CMK (cell line): ENCODE measurements around the gene ZDHHC18.
A peak's percentile ranks its signal among the peaks of the same experiment; 100 is the strongest.

ENCODE experiments used
- DNase-seq: peaks from one replicate; pipeline ENCODE4 v3.0.0-alpha.2; 2010; ENCODE audit warnings: low read depth

ZDHHC18 gene, protein sequence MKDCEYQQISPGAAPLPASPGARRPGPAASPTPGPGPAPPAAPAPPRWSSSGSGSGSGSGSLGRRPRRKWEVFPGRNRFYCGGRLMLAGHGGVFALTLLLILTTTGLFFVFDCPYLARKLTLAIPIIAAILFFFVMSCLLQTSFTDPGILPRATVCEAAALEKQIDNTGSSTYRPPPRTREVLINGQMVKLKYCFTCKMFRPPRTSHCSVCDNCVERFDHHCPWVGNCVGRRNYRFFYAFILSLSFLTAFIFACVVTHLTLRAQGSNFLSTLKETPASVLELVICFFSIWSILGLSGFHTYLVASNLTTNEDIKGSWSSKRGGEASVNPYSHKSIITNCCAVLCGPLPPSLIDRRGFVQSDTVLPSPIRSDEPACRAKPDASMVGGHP

DNA sequence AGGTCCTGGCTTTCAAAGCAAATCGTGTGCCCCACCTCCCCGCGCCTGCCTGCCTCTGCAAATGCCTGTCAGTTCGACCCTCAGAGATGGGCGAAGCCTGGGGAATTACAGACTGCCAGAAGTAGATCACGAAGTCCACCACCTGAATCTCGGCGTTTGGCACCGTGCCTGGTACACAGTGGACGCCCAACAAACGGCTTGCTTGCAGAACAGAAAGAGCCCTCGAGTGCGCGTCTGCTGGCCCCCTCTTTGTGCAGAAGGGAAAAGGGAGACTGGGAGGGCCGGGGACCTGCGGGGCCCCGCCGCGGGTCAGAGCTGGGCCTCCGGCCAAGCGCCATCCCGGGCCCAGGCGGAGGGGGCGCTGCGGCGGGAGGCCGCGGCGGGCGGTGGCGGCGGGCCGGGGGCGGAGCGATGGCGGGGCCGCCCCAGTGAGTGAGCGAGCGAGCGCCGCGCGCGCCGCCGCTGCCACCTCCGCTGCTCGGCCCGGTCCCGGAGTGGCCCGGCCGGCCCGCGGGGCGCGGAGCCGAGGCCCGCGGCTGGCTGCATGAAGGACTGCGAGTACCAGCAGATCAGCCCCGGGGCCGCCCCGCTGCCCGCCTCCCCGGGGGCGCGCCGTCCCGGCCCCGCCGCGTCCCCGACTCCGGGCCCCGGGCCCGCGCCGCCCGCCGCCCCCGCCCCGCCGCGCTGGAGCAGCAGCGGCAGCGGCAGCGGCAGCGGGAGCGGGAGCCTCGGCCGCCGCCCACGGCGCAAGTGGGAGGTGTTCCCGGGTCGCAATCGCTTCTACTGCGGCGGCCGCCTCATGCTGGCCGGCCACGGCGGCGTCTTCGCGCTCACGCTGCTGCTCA lies at the start of gene ZDHHC18:
TSS of gene ZDHHC18 (plus strand) at position 428 of the 845 bp plus-strand sequence. CDS start at position 545, 117 bp downstream.
- no peak for DNase-seq

DNA sequence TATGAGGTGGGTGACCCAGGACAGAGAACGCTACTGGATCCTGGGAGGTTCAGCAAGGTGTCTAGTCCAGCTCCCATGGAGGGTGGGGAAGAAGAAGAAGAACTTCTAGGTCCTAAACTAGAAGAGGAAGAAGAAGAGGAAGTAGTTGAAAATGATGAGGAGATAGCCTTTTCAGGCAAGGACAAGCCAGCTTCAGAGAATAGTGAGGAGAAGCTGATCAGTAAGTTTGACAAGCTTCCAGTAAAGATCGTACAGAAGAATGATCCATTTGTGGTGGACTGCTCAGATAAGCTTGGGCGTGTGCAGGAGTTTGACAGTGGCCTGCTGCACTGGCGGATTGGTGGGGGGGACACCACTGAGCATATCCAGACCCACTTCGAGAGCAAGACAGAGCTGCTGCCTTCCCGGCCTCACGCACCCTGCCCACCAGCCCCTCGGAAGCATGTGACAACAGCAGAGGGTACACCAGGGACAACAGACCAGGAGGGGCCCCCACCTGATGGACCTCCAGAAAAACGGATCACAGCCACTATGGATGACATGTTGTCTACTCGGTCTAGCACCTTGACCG lies 47.3 kb upstream of the ZDHHC18 start:
- DNase-seq = peak; percentile 66

DNA sequence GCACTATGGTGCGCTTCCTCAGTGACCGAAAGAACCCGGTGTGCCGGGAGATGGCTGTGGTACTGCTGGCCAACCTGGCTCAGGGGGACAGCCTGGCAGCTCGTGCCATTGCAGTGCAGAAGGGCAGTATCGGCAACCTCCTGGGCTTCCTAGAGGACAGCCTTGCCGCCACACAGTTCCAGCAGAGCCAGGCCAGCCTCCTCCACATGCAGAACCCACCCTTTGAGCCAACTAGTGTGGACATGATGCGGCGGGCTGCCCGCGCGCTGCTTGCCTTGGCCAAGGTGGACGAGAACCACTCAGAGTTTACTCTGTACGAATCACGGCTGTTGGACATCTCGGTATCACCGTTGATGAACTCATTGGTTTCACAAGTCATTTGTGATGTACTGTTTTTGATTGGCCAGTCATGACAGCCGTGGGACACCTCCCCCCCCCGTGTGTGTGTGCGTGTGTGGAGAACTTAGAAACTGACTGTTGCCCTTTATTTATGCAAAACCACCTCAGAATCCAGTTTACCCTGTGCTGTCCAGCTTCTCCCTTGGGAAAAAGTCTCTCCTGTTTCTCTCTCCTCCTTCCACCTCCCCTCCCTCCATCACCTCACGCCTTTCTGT lies 46.0 kb upstream of the ZDHHC18 start:
- no peak for DNase-seq

DNA sequence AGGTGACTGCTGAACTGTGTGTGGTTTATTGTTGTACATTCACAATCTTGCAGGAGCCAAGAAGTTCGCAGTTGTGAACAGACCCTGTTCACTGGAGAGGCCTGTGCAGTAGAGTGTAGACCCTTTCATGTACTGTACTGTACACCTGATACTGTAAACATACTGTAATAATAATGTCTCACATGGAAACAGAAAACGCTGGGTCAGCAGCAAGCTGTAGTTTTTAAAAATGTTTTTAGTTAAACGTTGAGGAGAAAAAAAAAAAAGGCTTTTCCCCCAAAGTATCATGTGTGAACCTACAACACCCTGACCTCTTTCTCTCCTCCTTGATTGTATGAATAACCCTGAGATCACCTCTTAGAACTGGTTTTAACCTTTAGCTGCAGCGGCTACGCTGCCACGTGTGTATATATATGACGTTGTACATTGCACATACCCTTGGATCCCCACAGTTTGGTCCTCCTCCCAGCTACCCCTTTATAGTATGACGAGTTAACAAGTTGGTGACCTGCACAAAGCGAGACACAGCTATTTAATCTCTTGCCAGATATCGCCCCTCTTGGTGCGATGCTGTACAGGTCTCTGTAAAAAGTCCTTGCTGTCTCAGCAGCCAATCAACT lies 45.2 kb upstream of the ZDHHC18 start:
- DNase-seq = no peak

DNA sequence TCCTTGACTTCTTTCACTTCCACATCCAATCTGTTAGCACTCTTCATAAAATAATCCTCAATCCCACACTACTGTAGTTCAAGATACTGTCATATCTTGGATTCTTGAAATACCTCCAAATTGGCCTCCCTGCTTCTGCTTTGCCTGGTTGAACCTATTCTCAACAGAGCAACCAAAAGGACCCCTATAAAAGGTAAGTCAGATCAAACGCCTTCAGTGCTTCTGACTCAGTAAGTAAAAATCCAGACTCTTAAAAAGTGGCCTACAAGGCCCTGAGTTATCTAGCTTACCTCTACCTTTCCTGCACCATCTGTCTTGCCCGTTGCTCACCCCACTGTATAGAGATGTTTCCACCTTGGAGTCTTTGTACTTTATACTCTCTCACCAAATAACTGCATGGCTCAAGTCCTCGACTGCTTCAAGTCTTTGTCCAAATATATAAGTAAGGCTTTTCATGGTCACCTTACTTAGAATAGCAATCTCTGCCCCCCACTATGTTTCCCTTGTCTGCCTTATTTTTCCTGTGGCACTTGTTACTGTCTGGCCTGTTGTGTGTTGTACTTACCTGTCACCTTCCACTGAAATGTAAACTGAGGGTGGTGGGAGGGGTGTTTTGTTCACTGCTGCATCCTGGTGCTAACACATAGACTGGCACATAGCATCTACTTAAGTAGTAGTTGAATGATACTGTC lies 43.8 kb upstream of the ZDHHC18 start:
- DNase-seq = no peak

DNA sequence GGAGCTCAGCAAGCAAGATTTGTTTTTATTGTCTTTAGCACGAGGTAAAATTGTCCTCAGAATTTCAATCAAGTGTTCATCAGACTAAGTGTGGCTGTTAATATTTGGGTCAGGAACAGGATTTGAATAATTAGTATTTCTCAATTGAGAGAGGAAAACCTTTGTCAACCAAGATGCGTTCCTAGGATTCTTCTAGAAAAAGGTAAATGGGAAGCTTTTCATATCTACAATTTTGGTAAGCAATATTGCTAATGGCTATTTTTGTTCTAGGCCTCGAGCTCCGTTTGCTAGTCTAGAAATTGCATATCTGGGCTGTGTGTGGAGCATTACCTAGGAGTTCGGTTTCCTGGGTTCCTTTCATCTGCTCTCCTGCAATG lies 42.9 kb upstream of the ZDHHC18 start:
- no peak for DNase-seq

DNA sequence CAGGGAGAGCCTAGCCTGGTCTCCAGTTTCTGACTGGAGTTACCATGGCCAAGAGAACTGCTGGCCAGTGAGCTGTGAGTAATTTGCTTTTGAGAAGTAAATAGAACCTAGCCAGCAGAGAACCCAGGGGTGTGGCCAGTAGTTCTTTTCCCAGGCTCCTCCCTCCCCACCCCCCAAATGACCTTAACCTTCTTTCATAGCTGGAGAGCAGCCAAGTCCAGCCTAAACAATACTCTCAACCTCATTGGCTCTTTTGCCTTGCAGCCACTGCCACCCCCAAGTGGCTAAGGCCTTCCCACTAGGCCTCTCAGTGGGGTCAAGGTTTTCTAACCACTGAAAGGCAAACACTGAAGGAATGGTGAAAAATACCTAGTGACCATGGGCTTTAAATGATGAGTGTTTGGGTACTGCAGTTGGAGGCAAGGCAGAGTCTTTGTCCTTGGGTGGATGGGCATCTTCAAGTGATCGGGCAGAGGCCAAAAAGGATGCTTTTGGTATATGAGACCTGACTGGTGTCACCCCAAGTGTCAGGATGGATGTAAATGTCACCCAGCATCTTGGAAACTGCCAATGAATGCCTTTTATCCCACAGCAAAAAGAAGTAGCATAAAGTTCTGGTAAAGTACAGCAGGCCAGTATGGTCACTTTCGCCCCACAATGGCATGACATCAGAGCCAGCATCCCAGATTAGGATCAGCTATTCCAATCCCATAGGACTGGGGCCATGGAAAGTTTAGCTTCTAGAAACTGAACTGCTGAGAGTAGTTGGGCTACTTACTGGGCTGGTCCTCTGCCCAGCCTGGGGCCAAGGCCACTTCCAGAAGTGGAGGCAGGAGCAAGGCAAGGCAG lies 42.2 kb upstream of the ZDHHC18 start:
- peak; percentile 89 for DNase-seq

DNA sequence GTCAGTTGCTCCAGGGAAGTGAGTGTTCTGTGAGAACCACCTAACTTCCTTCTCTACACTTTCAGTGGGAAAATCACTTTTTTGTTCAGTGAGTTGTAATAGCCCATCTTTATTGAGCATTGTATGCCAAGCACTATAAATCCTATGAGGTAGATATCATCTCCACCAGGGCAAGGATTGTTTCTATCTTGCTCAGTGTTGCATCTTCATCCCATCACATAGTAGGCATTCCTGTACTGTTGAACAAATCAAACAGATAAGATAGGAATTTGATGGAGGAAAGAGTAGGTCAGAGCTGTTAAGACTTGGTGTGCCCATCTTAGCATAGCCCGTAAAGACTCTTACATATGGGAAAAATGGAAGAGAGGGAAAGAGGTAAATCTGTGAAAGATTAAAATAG lies 41.6 kb upstream of the ZDHHC18 start:
- no peak for DNase-seq

DNA sequence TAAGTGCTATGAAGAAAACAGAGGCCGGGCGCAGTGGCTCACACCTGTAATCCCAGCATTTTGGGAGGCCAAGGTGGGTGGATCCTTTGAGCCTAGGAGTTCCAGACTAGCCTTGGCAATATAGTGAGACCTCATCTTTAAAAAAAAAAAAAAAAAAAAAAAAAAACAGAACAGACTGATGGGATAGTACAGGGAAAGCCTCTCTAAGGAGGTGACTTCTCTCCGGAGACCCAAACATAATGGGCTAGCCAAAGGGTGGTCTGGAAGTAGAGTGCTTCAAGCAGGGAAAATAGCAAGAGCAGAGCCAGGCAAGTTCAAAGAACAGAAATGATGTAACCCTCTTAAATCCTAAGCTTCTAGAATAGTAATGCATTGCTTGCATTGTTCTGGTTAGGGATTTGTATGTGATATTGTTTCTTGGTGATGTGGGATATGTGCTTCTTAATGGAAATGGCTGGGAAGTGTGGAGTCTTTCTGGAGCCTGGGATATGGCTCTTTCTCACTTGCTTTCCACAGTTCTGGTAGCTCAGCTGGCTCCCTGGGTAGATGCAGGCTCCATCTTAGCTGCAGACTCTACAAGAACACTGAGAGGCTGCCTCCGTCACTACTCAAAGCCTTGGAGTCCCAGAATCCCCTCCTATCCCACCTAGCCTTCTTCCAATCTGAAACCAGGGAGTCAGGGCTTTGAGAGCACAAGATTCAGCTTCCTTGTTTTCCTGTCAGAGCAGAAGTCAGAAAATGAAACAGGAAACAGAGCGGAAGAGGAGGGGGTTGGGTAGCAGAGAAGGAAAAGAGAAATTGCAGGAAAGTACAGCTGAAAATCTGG lies 40.7 kb upstream of the ZDHHC18 start:
- DNase-seq = no peak

DNA sequence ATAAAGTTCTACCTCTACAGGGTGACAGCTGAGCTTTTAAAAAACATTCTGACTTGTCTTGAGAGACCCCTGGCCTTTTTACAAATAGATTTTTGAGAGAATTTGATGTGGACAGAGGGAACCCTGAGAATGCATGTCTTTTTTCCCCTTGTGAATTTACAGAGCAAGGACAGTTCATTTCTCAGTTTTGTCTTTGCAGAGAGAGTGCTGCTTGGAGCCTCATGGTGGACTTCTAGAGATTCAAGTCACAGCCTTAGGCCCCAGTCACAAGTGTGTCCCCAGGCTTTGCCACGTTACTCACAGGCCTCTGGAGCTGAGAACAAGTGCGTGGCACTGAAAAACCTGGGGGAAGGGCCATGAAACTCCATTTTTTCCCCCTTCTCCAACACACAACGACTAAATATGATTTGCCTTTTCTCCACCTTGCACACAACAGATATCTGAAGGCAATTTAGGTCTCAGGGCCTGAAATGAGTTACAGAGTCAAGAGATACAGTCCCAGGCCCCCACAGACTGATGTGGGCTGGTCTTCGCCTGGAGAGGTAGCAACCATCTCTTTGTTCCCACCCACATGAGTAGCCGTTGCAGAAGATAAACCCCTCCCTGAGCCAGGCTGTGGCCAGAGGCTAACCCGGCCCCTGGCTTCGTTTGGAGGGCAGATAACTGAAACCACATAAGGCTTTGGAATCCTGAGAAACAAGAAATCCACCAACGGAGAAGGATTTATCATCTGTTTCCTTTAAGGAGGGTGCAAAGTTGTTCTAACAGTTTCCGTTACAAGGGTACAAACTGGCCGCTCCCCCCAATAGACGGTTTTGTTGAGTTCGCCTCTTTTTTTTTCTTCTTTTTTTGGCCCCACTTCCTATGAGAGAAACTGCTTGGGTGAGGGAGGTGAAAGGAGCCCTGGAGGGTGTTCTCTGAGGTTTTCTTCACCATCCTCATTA lies 39.8 kb upstream of the ZDHHC18 start:
- DNase-seq = peak; percentile 83

DNA sequence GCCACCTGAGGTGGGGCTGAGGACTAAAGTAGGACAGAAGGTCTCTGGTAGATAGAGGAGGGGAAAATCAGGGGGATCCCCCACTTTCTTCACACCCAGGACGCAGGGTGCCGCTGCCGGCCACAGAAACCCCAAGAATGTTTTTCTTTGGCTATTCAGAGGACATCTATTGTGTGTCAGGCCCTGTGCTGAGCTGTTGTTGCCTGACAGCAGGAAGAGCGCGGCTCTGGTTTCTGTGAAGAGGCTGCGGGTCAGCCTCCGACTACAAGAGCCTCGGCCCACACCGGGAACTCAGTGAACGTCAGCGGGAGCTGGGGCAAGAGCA lies 39.1 kb upstream of the ZDHHC18 start:
- DNase-seq = peak; percentile 59

DNA sequence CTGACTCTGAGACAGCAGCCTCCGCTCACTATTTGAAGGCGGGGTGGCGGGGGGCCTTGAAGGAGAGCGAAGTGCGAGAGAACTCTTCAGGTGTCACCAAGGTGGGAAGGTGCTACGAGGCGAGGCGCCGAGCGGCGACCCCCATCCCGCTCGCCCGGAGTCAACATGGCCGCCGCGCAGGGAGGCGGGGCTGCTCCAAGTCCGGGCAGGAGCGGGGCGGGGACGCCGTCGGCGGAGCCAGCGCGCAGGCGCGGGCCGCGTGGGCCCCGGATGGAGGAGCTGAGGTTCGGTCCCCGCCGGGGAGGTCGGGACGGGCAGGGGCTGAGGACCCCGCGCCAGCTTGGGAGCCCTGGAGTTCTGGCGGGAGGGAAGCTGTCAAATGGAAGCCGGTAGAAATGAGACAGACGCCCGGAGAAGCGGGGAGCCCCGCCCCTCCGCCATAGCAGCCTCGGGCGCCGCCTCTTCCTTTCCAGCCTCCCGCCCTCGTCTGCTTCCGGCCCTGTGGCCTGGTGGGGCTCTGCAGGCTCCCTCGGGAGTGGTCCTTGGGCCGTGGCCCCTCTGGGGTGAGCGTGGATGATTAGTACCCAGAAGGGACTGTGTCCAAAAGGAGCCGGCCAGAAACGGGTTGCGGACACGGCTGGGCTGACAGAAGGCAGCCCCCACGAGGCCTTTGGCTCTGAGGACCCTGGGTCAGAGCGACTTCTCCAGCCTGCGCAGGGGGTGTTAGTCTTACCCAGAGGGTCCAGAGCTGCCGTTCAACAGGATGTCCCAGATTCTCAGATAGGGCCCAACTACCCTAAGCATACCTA lies 38.6 kb upstream of the ZDHHC18 start, which contains the start of gene PIGV:
TSS of gene PIGV (plus strand) at position 245 of the 809 bp plus-strand sequence. CDS start 2,866 bp downstream, outside the sequence.
- peak; percentile 80 for DNase-seq

DNA sequence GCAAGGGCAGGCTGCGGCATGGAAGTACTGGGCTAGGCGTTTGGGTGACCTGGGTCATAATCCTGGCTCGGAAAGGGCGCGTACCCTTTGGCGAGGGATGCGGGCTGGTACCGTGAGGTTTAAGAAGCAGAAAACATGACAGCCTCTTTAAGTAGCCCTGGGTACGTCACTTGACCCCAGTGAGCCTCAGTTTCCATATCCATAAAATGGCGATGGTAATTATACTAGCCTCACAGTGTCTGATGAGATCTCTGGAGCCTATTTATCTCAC lies 38.0 kb upstream of the ZDHHC18 start:
- DNase-seq = no peak

DNA sequence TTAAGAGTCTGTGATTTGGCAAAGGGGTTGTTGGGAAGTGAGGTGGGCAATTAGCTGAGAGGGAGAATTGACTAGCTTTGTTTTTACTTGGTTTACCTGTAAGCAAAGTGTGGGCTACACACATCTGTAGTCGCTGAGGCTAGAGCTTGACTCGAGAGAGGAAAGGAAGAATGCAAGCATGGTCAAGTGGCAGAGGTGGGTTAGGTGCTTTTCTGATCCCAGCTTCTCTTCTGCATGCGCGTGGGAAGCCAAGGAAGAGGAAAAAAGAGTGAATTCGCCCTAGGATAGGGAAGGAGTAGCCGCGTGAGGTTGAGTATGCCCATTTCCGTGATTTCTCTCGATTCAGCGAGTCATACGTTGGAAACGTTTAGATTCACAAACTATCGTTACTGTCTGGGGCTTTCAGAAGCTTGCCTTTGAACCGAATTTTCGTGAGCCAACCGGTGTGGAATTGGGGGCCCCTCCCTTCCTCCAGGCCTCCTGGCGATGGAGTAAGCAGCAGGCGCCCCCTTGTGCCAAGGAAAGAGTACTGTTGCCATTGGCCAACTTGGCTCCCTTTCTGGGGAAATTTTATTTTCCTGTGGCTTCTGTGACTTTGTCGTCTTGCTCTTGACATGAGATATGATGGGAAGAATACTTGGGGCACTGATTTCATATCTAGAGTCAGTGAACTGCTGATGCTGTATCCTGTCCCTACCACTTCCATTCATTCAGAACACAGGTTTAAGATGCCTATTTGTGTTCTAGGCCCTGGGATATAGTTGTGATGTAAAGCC lies 37.5 kb upstream of the ZDHHC18 start:
- DNase-seq = peak; percentile 70

DNA sequence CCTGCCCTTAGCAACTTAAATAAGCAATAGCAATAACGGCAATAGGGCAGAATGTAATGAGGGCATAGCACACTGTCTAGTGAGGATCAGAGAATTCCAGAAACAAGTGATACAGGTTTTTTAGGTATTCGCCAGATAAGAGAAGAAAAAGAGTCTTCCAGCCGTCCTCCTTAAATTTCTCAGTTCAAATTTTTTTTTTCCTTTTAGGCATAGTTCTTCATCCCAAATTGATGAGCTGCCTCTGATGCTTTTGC lies 36.9 kb upstream of the ZDHHC18 start:
- no peak for DNase-seq

DNA sequence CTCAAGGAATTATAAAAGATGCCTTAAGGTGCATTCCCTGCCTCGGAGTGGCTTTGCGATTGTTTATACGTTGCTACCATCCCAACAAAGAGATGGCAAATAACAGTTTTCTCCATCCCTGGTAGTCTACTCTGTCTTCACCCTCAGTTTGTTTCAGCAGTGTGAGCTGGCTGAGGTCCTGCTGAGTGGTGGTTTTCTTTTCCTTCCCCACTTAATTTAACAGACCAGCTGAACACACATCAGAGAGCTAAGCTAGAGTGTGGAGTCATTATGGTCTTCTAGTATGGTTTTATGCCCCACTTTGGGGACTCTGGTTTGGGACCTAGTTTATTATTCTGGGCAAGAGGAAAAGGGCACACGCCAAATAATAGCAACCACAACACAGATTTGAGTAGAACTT lies 36.6 kb upstream of the ZDHHC18 start:
- no peak for DNase-seq

DNA sequence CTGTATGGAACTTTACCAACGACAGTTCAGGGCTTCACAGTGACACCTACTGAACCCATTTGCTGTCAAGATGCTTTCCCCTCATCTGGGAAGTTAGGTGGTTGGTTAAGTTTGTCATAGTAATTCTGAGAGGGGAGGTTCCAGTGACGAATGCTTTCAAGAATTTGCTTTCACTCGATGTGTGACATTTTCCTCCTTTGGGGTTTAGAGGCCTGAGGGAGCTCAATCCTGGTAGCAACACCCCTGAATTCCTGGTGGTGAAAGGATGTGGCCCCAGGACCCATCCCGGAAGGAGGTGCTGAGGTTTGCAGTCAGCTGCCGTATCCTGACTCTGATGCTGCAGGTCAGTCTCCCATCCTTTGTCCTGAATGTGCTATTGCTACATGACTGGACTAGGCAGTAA lies 35.9 kb upstream of the ZDHHC18 start:
- no peak for DNase-seq
